ENCODE results near the gene NPR1. TPM values are rescaled to one million over a fixed set of nuclear protein-coding genes. Genes with fewer than 3 reads are reported as not detected.

NPR1 gene
- total and polyA plus RNA-seq, 2 of the 13 experiments (the other 11 are each of a cell fraction or from before 2014, with no cell fraction given) = not detected

DNA sequence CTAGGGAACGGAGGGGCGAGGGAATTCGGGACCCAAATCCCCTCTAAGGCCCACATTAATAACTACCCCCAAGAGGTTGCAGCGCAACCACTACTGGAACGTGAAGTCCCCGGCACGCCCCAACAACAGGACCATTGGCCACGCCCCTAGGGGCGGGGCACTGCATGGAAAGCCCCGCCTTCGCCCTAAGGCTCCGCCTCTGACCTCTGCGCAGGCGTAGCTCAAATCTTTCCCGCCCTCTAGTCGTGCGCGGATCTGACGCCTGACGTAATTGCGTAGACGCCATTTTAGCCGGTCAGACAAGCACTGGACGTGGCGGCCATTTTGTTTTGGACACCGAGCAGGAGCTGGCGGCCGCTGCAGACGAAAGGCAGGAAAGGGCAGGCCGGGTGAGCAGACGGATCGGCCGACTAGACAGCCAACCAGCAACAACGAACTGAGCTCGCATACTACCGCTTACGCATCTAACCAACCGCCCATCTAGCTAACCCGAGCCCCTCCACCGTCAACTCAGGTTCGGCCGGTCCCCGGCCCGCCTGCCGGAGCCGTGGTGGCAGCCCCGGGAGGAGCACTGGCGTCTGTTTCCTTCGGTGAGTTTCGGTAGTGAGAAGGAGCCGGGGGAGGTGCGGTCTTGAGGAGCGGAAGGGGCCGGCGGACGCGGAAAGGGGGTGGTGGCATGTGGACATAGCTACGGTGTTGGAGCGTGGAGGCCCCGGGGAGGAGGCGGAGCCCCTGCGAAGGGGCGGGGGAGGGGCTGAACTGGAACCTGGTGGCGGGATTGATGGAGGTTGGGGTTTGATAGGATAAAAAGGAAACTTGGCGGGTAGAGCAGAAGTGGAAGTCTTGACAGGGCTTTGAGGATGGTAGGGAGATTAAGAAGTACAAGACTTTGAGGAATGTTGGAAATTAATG lies 44.5 kb upstream of the NPR1 start, which contains the start of gene CHTOP (continued):
- TF ChIP-seq SOX13 (IDR thresholded peaks at IDR 0.05) = no peak
- TF ChIP-seq SOX13 (CRISPR knock-in tag; conservative IDR thresholded peaks at IDR 0.05 in 1 of 2, IDR thresholded peaks at IDR 0.05 in 1 of 2) = 0 out of 4 replicates have a peak, but pooled peaks have one; percentile 12 to 78
- TF ChIP-seq THRA (CRISPR knock-in tag; IDR thresholded peaks at IDR 0.05; ENCODE audit: borderline replicate concordance) = 0 out of 2 replicates have a peak, but pooled peaks have one; percentile 21
- TF ChIP-seq ZNF232 (CRISPR knock-in tag; IDR thresholded peaks at IDR 0.05; ENCODE audit: borderline replicate concordance) = 0 out of 2 replicates have a peak, but pooled peaks have one; percentile 45
- no peak for TF ChIP-seq ZNF292 (CRISPR knock-in tag; IDR thresholded peaks at IDR 0.05; ENCODE audit: borderline replicate concordance, low read depth)
- TF ChIP-seq ZNF441 (CRISPR knock-in tag; IDR thresholded peaks at IDR 0.05; ENCODE audit: borderline replicate concordance) = no peak; the same call in 1 of the 2 replicates
- peak; percentile 68; the same call in 1 of the 2 replicates for TF ChIP-seq KMT2B (CRISPR knock-in tag; IDR thresholded peaks at IDR 0.05)
- peak; percentile 76 for TF ChIP-seq GATAD1 (CRISPR knock-in tag; IDR thresholded peaks at IDR 0.05)
- TF ChIP-seq DMAP1 (CRISPR knock-in tag; IDR thresholded peaks at IDR 0.05) = peak; percentile 88
- TF ChIP-seq ZNF44 (CRISPR knock-in tag; IDR thresholded peaks at IDR 0.05) = no peak
- peak; percentile 78 for TF ChIP-seq U2AF1 (optimal IDR thresholded peaks at IDR 0.05; ENCODE audit: low read depth, low read length)
- TF ChIP-seq NCOA5 (CRISPR knock-in tag; IDR thresholded peaks at IDR 0.05) = no peak
- no peak for TF ChIP-seq KLF15 (CRISPR knock-in tag; IDR thresholded peaks at IDR 0.05; ENCODE audit: borderline replicate concordance)
- peak; percentile 69; the same call in 1 of the 2 replicates for TF ChIP-seq MIXL1 (CRISPR knock-in tag; IDR thresholded peaks at IDR 0.05)
- TF ChIP-seq IRF2 (CRISPR knock-in tag; IDR thresholded peaks at IDR 0.05) = peak; percentile 77
- TF ChIP-seq ONECUT2 (CRISPR knock-in tag; IDR thresholded peaks at IDR 0.05) = no peak
- peak; percentile 66; the same call in 1 of the 2 replicates for TF ChIP-seq RFXAP (CRISPR knock-in tag; IDR thresholded peaks at IDR 0.05; ENCODE audit: borderline replicate concordance)
- TF ChIP-seq, protein P1, sequence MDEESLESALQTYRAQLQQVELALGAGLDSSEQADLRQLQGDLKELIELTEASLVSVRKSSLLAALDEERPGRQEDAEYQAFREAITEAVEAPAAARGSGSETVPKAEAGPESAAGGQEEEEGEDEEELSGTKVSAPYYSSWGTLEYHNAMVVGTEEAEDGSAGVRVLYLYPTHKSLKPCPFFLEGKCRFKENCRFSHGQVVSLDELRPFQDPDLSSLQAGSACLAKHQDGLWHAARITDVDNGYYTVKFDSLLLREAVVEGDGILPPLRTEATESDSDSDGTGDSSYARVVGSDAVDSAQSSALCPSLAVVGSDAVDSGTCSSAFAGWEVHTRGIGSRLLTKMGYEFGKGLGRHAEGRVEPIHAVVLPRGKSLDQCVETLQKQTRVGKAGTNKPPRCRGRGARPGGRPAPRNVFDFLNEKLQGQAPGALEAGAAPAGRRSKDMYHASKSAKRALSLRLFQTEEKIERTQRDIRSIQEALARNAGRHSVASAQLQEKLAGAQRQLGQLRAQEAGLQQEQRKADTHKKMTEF (CRISPR knock-in tag; IDR thresholded peaks at IDR 0.05) = peak; percentile 78
- no peak for TF ChIP-seq ZNF180 (CRISPR knock-in tag; IDR thresholded peaks at IDR 0.05; ENCODE audit: borderline replicate concordance, low read depth)
- TF ChIP-seq SNAPC2 (CRISPR knock-in tag; IDR thresholded peaks at IDR 0.05) = 0 out of 2 replicates have a peak, but pooled peaks have one; percentile 38
- no peak for TF ChIP-seq ZNF24 (IDR thresholded peaks at IDR 0.05)
- TF ChIP-seq EHMT2 (IDR thresholded peaks at IDR 0.05; ENCODE audit: borderline replicate concordance, low read depth, low read length) = no peak
- 0 out of 2 replicates have a peak, but pooled peaks have one; percentile 45 for TF ChIP-seq ZBTB20 (CRISPR knock-in tag; IDR thresholded peaks at IDR 0.05; ENCODE audit: borderline replicate concordance, low read depth)
- TF ChIP-seq STAT6 (CRISPR knock-in tag; IDR thresholded peaks at IDR 0.05; ENCODE audit: borderline replicate concordance) = peak; percentile 30; the same call in 1 of the 2 replicates
- no peak for TF ChIP-seq XRCC5 (optimal IDR thresholded peaks at IDR 0.05; ENCODE audit: low read length)

Data from HepG2 (cell line).